ENCODE measurements around the gene ROBO2.

ROBO2 gene

GRCh38 chr3:77279276-77279675 is 239.4 kb downstream of the ROBO2 start:
- Histone ChIP-seq H3K36me3 (ENCODE audit: insufficient read depth, low read length) (no peaks in the 10 kb centered on the region), H3F3A (ENCODE audit: insufficient read depth, low read length) (no peaks in the 10 kb centered on the region), H2AFZ (ENCODE audit: low read length) (no peak overlapping the region), H3K4me2 (ENCODE audit: low read length) (no peak overlapping the region), H3K9me3 (ENCODE audit: low read length) (no peaks in the 10 kb centered on the region), H3K4me1 (ENCODE audit: insufficient read depth, low read length, severe bottlenecking) (peaks cover 20% of the 10 kb centered on the region), H3K4me3 (ENCODE audit: low read depth, low read length, poor library complexity, severe bottlenecking) (no peak overlapping the region), H3K27ac (ENCODE audit: low read depth, low read length, poor library complexity, severe bottlenecking) (no peak overlapping the region), H3K9me2 (ENCODE audit: low read depth, low read length) (no peaks in the 10 kb centered on the region), H3K9ac (ENCODE audit: low read length) (no peak overlapping the region), H4K20me1 (ENCODE audit: insufficient read depth, low read length) (no peaks in the 10 kb centered on the region), H3K27me3 (ENCODE audit: insufficient read depth, low read length) (no peaks in the 10 kb centered on the region), H3K79me2 (ENCODE audit: insufficient read depth, low read length) (no peaks in the 10 kb centered on the region)
- TF ChIP-seq, protein P1, sequence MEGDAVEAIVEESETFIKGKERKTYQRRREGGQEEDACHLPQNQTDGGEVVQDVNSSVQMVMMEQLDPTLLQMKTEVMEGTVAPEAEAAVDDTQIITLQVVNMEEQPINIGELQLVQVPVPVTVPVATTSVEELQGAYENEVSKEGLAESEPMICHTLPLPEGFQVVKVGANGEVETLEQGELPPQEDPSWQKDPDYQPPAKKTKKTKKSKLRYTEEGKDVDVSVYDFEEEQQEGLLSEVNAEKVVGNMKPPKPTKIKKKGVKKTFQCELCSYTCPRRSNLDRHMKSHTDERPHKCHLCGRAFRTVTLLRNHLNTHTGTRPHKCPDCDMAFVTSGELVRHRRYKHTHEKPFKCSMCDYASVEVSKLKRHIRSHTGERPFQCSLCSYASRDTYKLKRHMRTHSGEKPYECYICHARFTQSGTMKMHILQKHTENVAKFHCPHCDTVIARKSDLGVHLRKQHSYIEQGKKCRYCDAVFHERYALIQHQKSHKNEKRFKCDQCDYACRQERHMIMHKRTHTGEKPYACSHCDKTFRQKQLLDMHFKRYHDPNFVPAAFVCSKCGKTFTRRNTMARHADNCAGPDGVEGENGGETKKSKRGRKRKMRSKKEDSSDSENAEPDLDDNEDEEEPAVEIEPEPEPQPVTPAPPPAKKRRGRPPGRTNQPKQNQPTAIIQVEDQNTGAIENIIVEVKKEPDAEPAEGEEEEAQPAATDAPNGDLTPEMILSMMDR (IDR thresholded peaks at IDR 0.05; ENCODE audit: low read length) = no peak
- no peak for TF ChIP-seq EZH2 (IDR thresholded peaks at IDR 0.05; ENCODE audit: borderline replicate concordance, low read length)

DNA sequence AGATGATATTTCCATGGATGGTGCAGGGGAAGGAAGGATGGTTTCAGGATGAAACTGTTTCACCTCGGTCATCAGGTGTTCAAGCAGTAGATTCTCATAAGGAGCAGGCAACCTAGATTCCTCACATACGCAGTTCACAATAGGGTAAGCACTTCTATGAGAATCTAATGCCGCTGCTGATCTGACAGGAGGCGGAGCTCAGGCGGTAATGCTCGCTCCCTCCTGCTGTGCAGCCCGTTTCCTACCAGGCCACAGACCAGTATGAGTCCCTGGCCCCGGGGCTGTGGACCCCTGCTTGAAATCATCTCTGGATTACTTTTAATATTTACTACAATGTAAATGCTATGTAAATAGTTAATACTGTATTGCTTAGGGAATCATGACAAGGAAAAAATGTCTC is 241.8 kb downstream of the ROBO2 start:
- Histone ChIP-seq H3K4me1 (ENCODE audit: insufficient read depth, low read length, severe bottlenecking) (peaks cover 20% of the 10 kb centered on the region), H3K4me2 (ENCODE audit: low read length) (no peak overlapping the region), H3K9ac (ENCODE audit: low read length) (no peak overlapping the region), H3K9me2 (ENCODE audit: low read depth, low read length) (no peaks in the 10 kb centered on the region), H3K27ac (ENCODE audit: low read depth, low read length, poor library complexity, severe bottlenecking) (no peak overlapping the region), H3K36me3 (ENCODE audit: insufficient read depth, low read length) (no peaks in the 10 kb centered on the region), H3F3A (ENCODE audit: insufficient read depth, low read length) (no peaks in the 10 kb centered on the region), H2AFZ (ENCODE audit: low read length) (no peak overlapping the region), H3K9me3 (ENCODE audit: low read length) (no peaks in the 10 kb centered on the region), H3K79me2 (ENCODE audit: insufficient read depth, low read length) (no peaks in the 10 kb centered on the region), H4K20me1 (ENCODE audit: insufficient read depth, low read length) (no peaks in the 10 kb centered on the region), H3K27me3 (ENCODE audit: insufficient read depth, low read length) (no peaks in the 10 kb centered on the region), H3K4me3 (ENCODE audit: low read depth, low read length, poor library complexity, severe bottlenecking) (no peak overlapping the region)
- TF ChIP-seq, protein P1 (IDR thresholded peaks at IDR 0.05; ENCODE audit: low read length) = no peak
- TF ChIP-seq EZH2 (IDR thresholded peaks at IDR 0.05; ENCODE audit: borderline replicate concordance, low read length) = no peak

DNA sequence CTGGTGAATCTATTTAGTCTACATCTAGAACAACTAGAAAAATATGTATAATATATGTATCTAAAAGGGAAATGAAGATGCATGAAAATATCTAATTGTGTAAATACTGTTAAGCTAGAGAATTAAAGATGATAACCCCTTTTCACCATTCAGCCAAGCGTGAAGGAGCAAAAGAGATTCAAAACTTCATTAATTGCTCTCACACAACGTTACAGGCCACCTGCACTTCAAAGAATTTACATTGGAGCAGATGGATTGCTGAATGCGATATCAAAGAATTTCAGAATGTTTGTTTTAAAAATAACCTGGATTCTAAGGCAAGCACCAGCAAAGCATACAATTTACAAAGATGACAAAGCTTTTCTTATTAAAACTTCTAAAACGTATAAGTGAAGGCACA is 243.2 kb downstream of the ROBO2 start:
- Histone ChIP-seq H3K27me3 (ENCODE audit: insufficient read depth, low read length) (no peaks in the 10 kb centered on the region), H3K4me1 (ENCODE audit: insufficient read depth, low read length, severe bottlenecking) (peaks cover 20% of the 10 kb centered on the region), H3F3A (ENCODE audit: insufficient read depth, low read length) (no peaks in the 10 kb centered on the region), H3K36me3 (ENCODE audit: insufficient read depth, low read length) (no peaks in the 10 kb centered on the region), H3K4me3 (ENCODE audit: low read depth, low read length, poor library complexity, severe bottlenecking) (no peak overlapping the region), H3K79me2 (ENCODE audit: insufficient read depth, low read length) (no peaks in the 10 kb centered on the region), H4K20me1 (ENCODE audit: insufficient read depth, low read length) (no peaks in the 10 kb centered on the region), H3K27ac (ENCODE audit: low read depth, low read length, poor library complexity, severe bottlenecking) (no peak overlapping the region), H3K4me2 (ENCODE audit: low read length) (no peak overlapping the region), H3K9me3 (ENCODE audit: low read length) (no peaks in the 10 kb centered on the region), H2AFZ (ENCODE audit: low read length) (no peak overlapping the region), H3K9ac (ENCODE audit: low read length) (no peak overlapping the region), H3K9me2 (ENCODE audit: low read depth, low read length) (no peaks in the 10 kb centered on the region)
- TF ChIP-seq, protein P1 (IDR thresholded peaks at IDR 0.05; ENCODE audit: low read length) = no peak
- no peak for TF ChIP-seq EZH2 (IDR thresholded peaks at IDR 0.05; ENCODE audit: borderline replicate concordance, low read length)
